ENCODE data around the gene SLC9B1.
"Not testable (repeated sequence)": the region's sequence is repeated elsewhere in the genome, so short reads cannot be mapped to it uniquely, and the experiment has no call there.

Gene SLC9B1

DNA sequence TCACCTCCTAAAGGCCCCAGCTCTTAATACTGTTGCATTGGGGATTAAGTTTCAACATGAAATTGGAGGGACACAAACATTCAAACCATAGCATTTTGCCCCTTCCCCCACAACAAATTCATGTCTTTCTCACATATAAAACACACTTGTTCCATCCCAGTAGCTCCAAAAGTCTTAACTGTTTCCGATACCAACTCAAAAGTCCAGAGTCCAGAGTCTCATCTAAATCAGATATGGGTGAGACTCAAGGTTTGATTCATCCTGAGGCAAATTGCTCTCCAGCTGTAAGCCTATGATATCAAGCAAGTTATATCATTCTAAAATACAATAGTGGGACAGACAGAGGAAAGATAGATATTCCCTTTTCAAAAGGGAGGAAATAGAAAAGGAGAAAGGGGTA, 8.7 kb downstream of the SLC9B1 start:
- no peak for DNase-seq

DNA sequence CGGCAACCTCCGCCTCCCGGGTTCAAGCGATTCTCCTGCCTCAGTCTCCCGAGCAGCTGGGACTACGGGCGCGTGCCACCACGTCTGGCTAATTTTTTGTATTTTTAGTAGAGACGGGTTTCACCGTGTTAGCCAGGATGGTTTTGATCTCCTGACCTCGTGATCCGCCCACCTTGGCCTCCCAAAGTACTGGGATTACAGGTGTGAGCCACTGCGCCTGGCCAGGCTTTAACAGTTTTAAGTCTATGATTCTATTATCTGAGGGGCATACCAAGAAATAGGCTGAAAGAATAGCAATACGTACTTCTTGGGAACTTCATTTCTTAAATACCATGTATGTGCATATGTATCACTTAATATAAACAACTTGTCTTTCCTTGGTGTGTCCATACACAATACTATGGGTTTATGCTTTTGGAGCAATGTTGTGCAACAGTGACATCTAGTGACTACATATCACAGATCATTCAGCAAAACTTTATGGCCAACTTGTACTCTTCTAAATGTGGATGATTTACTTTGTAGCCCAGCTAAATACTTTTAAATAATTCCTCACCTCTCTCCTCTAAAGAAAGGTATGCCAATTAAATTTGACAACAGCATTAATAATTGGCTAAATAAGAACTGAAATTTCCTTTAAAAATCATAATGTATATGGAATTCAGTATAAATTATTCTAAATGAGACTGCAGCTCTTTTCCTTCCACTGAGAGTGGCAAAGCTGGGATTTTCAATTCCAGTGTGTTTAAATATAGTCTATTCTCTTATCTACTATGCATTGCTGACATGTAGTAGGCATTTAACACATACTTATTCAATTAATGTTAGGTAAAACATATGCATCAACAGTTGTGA, 10.4 kb downstream of the SLC9B1 start:
- peak in 1 of 2 experiments; percentile 41 for DNase-seq

DNA sequence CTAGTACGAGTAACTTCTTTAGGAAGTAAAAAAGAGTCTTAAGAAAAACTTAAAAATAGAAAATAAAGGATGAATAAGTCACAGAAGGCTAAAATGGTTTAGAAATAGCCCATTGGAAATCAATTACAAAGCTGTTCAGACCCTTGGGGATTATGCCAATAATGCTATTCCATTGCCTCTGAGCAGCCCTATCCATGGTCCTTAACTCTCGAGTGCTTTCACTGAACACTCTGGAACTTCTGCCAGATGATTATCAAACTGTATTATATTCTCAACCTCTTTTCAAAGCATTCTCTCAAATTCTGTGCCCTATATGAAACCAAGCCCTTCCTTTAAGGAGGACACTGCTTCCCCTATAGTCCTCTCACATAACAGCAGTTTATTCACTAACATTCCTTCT, 17.0 kb downstream of the SLC9B1 start:
- no peak for DNase-seq

DNA sequence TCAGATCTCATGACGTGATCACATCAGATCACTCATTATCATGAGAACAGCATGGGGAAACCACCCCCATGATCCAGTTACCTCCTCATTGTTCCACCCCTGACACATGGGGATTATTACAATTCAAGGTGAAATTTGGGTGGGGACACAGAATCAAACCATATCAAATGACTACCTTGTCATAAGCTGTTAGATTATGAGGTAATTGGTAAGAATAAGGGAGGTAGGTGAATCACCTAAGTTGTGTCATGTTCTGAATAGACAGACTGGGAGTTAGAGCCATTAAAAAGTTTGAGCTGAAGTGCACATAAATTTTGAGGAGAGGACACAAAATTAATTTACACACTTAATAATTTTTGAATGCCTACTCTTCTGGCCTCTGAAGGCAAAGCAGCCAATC, 24.7 kb downstream of the SLC9B1 start:
- no peak for DNase-seq

DNA sequence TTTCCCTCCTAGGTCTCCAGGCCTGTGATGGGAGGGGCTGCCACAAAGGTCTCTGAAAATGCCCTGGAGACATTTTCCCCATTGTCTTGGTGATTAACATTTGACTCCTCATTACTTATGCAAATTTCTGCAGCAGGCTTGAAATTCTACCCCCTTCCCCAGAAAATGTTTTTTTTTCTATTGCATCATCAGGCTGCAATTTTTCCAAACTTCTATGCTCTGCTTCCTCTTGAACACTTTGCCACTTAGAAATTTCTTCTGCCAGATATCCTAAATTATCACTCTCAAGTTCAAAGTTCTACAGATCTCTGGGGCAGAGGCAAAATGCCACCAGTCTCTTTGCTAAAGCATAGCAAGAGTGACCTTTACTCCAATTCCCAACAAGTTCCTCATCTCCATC, 25.5 kb downstream of the SLC9B1 start:
- DNase-seq, result not testable (repeated sequence)

DNA sequence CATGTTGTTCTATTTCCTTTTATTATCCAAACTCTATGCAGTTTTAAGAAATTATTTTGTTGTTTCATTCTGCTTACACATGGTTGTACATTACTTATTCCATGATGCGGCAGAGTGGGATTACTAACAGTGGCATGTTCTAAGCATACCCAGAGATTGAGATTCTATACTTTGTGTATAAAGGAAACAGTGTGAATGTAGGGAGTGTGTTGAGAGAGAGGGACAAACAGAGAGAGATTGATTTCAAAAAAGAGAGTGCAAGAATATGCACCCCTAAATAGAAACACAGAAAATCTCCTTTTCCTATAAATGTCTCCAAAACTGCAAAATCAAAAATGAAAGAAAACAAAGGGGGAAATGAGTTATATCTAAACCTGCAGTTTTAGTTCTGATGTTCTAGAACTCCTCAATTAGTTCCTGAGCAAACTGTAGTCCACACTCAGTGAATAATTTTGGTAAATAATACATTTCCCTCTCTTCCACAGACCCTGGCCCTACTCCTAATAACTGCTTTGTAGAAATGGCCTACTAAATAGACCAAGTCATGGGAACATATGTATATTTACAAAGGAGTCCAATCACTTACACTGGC, 31.0 kb downstream of the SLC9B1 start:
- DNase-seq, result no peak

DNA sequence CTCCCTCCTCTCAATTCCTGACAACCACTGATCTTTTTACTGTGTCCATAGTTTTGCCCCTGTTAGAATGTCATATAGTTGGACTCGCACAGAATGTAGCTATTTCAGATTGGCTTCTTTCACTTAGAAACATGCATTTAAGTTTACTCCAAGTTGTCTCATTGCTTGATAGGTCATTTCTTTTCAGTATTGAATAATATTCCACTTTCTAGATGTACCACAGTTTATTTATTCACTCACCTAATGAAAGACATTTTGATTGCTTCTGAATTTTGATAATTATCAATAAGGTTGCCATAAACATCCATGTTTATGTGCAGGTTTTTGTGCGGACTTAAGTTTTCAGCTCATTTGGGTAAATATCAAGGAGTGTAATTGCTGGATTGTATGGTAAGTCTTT, 38.5 kb downstream of the SLC9B1 start:
- DNase-seq, result no peak

DNA sequence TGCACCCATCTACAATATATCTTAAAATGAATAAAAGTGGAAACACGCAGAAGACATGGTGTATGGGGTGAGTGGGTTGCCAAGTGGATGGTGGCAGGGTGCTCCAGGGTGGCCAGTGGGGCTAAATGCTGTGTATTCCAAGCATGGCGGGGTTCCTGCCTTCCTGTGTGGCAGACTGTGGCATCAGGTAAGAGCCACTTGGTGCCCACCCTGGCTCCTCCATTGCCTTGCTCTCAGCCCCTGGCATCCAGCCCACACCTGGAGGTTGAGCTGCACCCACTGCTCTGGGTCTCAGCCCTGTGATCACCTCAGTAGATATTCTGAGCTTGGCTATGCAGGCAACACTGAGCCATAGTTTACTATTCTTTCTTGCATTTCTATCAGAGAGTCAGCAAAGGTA, 57.7 kb downstream of the SLC9B1 start:
- not testable (repeated sequence) for DNase-seq

DNA sequence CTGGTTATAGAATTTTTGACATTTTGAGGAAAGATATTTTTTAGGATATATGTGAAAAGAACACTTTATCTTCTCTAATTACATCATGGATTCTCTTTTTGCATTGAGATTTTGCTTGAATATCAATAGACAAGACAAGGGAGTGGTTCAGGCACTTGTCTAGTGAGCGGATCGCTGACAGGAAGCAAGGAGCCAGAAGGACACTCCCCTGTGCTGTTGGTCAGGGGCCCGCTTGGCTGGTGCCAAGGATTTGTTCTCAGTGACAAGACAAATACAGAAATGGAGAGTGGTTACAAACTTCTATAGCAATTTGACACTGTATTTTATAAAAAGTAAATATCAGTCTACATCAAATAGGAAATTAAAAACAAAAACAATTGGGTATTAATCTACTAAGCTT, 60.0 kb downstream of the SLC9B1 start:
- no peak for DNase-seq

DNA sequence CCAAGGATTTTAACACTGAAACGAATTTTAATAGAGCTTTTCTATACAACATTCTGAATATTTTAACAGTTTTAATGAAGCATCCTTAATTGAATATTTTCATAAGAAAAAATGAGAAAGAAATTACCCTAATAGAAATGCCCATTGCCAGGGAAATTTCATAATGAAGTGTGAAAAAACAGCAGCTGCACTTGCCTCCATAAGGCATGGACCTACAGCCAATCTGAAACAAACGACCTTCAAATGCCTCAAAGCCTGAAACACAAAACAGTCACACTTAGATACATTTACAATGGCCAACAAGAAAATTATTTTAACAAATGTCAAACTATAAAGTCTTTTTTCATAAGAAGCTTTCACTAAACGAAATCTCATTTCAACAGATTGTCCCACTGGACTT, 74.4 kb downstream of the SLC9B1 start:
- no peak for DNase-seq

DNA sequence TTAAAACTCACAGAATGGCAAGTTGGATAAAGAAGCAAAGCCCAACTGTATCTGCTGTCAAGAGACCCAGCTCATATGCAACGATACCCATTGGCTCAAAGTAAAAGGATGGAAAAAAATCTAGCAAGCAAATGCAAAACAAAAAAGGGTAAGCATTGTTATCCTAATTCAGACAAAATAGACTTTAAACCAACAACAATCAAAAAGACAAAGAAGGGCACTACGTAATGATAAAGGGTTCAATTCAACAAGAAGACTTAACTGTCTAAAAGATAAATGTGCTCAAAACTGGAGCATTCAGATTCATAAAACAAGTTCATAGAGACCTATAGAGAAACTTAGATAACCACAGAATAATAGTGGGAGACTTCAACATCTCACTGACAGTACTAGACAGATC, 81.4 kb downstream of the SLC9B1 start:
- not testable (repeated sequence) for DNase-seq

DNA sequence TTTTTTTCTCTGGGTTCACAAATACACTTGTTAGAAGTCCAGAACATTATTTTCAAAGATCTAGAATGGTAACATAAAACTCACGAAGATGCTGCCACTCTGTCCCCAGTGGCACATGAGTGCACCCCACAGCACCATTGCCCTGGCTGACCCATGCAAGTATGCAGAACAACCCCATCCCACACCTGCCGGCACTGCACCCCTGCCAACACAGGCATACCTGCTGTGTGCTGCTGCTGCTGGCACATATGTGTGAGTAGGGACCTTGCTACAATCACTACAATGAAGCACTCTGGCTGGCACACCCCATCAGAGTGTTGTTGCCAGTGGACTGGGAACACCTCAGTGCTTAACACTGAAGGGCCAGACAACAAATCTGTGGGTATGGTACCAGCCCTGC, 83.8 kb downstream of the SLC9B1 start:
- no peak for DNase-seq

DNA sequence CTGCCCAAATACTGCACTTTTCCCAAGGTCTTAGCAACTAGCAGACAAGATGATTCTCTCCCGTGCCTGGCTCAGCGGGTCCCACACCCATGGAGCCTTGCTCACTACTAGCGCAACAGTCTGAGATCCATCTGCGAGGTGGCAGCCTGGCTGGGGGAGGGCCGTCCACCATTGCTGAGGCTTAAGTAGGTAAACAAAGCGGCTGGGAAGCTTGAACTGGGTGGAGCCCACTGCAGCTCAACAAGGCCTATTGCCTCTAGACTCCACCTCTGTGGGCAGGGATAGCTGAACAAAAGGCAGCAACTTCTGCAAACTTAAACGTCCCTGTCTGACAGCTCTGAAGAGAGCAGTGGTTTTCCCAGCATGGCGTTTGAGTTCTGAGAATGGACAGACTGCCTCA, 99.8 kb downstream of the SLC9B1 start:
- DNase-seq, result not testable (repeated sequence)

DNA sequence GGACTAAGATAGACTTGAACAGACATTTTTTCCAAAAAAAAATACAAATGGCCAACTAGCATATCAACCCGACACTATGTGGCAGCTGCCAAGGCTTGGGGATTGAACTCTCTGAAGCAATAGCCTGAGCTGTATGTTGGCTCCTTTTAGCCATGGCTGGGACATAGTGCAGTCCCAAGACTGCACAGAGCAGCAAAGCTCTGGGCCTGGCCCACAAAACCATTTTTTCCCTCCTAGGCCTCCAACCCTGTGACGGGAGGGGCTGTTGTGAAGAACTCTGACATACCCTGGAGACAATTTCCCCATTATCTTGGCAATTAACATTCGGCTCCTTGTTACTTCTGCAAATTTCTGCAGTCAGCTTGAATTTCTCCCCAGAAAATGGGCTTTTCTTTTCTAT, 100.6 kb downstream of the SLC9B1 start:
- no peak for DNase-seq

DNA sequence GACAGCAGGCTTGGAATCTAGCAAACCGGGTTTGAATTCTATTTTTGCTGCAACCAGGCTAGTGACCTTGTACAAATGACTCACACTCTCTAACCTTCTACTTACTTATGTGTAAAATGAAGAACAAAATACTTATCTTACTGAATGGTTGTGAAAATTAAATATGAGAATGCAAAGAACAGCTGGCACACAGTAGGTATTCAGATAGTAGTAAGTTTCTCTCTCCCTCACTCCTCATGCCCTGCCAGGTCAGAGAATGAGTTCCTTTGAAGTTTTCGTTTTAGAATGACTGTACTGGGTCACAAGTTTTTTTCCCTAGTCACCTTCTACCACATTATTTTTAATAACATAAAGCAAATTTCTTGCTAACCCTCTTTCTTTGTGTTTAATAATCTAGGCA, 117.7 kb downstream of the SLC9B1 start:
- DNase-seq, result no peak

DNA sequence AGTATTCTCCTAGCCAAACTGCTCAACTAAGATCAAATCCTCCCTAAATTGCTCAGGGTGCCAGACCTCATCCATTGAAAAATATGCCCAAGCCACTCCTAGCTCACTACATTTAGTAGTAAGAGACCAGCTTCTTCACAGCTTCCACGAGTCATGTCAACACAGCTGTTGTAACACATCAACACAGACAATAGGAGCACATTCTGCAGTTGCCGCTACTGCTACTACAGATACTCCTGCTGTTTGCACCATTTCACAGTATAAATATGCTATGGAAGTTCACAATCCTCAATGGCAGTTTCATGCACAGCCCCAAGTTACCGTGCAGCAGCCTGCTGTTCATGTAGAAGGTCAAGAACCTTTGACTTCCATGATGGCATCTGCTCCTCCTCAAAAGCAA, 121.9 kb downstream of the SLC9B1 start:
- not testable (repeated sequence) for DNase-seq

DNA sequence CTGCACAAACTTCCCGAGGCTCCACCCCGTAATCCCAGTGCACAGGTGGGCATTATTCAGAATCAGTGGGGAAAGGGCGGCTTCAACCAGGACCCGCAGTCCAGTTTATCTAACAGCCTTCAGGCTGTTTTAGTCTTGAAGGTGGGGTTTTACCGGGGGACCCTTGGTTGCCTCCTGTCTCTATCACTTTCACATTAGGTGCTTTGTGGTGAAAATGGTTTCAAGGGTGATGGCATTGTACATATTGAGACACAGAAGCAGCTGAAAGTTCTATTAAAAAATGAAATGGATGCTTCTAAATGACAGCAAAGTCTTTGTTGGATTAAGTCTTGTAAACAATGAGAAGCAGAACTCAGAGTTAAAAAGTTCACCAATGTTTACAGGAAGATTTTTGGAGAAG, 123.0 kb downstream of the SLC9B1 start:
- not testable (repeated sequence) for DNase-seq

DNA sequence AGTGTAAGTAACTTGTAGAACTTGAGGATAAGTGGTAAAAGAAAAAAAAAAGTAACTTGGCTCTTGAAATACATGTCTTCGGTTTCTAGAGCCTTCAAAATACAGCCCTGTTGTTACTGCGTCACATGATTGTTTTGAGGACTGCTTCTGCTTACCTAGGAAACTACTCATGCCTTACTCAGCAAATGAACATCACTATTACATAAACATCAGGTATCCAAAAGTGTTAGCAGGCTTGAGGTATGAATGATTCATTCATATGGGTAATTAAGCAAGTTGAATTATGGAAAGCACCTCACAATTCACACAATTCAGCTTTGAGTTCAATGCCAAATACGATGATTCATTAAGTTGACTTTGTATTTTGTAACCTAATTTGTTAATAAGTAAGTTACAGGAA, 129.6 kb downstream of the SLC9B1 start:
- not testable (repeated sequence) for DNase-seq

DNA sequence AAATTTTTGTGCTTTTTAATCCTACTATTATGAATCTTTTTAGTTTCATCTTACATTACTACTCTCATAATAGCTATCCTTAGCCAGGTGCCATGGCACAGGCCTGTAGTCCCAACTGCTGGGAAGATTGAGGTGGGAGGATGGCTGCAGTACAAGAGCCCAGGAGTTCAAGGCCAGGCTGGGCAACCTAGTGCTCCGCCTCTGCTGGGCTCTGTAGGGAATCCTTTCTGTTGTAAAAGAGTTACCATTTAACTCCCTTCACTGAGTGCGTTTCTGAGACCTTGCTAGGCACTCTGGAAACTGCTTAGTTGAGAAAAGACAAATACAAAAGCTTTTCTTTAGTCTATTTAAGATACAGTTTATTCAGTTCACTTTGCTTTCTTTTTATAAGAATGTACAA, 130.9 kb downstream of the SLC9B1 start:
- DNase-seq, result not testable (repeated sequence)

DNA sequence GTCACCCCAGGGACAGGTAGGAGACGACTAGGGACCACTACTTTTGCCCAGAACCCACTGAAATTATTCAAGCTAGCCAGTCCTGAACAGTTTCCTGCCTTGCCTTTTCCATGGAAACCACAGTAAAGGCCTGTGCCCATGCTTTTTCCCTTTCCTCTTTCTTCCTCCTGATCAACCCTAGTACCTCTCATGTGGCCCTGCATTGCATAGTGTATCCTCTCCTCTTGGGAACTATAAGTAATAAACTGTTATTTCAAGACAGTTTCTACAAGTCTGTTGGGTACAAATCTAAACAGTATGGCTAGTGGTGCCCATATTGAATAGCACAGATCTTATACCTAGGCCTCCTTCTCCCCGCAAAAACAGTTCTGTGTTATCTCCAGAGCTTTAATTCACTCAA, 136.2 kb downstream of the SLC9B1 start:
- DNase-seq, result no peak

DNA sequence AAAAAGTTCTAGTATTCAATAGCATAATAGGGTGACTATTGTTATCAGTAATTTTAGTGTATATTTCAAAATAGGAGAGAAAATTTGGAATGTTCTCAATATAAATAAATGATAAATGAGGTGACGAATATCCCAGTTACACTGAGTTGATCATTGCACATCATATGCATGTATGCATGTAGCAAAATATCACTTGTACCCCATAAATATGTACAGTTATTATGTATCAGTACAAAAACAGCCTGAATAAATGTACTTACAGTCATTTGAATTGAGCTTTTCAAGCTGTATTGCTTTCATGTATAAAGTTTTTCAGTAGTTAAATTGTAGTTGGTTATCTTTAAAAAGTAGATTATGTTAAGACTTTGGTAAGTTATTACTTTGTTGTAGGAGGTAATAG, 138.2 kb downstream of the SLC9B1 start:
- no peak for DNase-seq

DNA sequence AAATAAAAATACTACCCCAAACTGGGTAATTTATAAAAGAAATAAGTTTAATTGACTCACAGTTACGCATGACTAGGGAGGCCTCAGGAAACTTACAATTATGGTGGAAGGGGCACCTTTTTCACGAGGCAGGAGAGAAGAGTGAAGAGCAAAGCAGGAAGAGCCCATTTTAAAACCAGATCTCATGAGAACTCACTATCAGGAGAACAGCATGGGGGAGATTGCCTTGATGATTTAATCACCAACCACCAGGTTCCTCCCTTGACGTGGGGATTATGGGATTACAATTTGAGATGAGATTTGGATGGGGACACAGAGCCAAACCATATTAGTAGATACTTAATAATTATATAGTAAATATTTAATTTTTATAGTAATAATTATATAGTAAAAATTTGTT, 140.6 kb downstream of the SLC9B1 start:
- no peak for DNase-seq

DNA sequence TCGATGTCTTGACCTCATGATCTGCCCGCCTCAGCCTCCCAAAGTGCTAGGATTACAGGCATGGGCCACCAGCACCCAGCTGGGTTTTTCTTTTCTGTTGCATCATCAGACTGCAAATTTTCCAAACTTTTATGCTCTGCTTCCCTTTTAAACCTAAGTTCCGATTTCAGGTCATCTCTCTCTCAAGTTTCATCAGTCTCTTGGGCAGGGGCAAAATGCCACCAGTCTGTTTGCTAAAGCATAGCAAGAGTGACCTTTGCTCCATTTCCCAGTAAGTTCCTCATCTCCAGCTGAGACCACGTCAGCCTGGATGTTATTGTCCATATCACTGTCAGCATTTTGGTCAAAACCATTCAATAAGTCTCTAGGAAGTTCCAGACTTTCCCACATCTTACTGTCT, 141.2 kb downstream of the SLC9B1 start:
- DNase-seq, result not testable (repeated sequence)

DNA sequence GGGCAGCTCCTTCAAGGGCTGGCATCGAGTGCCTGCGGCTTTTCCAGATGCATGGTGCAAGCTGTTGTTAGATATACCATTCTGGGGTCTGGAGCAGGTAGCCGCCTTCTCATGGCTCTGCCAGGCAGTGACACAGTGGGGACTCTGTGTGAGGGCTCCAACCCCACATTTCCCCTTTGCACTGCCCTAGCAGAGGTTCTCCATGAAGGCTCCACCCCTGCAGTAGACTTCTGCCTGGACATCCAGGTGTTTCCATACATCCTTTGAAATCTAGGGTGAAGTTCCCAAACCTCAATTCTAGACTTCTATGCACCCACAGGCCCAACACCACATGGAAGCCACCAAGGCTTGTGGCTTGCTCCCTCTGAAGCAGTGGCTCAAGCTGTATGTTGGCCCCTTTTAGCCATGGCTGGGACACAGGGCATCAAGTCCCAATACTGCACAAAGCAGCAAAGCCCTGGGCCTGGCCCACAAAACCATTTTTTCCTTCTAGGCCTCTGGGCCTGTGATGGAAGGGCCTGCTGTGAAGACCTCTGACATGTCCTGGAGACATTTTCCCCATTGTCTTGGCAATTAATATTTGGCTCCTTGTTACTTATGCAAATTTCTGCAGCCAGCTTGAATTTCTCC, 141.9 kb downstream of the SLC9B1 start:
- not testable (repeated sequence) for DNase-seq

All from SW 1271 (cell line).